Measurements from ENCODE around the gene BZW1.
A peak's percentile ranks its signal among the peaks of the same experiment; 100 is the strongest.
"Not testable (repeated sequence)": the region's sequence is repeated elsewhere in the genome, so short reads cannot be mapped to it uniquely, and the experiment has no call there.

Gene BZW1

DNA sequence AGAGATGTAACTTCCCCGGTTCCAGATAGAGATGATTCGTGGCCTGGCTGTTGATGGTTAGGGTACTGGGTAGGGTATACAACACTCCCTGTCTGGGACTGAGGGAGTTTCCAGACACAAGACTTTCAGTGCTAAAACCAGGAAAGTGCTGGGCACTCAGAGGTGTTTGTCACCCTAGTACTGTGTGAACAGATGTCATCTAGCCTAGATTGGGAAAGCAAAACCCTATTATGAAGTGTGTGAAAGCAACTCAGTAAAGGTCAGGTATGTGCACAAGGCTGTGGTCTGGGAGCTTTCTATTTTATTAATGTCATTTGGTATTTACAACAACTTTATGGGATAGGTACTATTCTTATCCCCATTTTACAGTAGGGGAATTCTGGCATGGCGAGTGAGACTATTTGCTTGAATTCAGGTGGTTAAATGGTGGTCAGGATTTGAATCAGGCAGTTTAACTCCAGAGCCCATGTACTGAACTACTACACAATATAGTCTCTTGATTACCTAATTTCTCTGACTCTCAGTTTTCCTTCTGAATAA lies 2.6 kb downstream of the BZW1 start:
- Histone ChIP-seq H2AFZ (ENCODE audit: low read depth, low read length) (no peak overlapping the region), H3K27ac (ENCODE audit: low read length) (no peak overlapping the region; the same call in 1 of the 2 replicates), H3K79me2 (ENCODE audit: insufficient read depth, low read length) (peaks cover 51% of the 10 kb centered on the region), H3K36me3 (ENCODE audit: insufficient read depth, low read length) (peaks cover 71% of the 10 kb centered on the region), H3K4me2 (ENCODE audit: insufficient read depth, low read length) (peak overlapping the region; percentile 77; the same call in 1 of the 2 replicates), H3K27me3 (ENCODE audit: insufficient read depth, low read length, poor library complexity) (no peaks in the 10 kb centered on the region), H3K9me3 (ENCODE audit: insufficient read depth, low read length, severe bottlenecking) (no peaks in the 10 kb centered on the region), H4K20me1 (ENCODE audit: insufficient read depth, low read length) (peaks cover 52% of the 10 kb centered on the region), H3K4me1 (ENCODE audit: insufficient read depth, low read length) (peaks cover 34% of the 10 kb centered on the region), H3K4me3 (ENCODE audit: low read depth in 1 of 2, low read length in 2 of 2) (peak overlapping the region in 1 of 2 experiments; percentile 95; a peak in 1 of 4 replicates), H3K9ac (ENCODE audit: low read depth, low read length) (peak overlapping the region; percentile 20; the same call in 1 of the 2 replicates)
- DNase-seq (no peak), ATAC-seq (ENCODE audit: insufficient read depth, low read depth) (no peak)
- TF ChIP-seq EZH2 (IDR thresholded peaks at IDR 0.05; ENCODE audit: borderline replicate concordance, low read depth, low read length, severe bottlenecking), result no peak
- TF ChIP-seq, protein P1, sequence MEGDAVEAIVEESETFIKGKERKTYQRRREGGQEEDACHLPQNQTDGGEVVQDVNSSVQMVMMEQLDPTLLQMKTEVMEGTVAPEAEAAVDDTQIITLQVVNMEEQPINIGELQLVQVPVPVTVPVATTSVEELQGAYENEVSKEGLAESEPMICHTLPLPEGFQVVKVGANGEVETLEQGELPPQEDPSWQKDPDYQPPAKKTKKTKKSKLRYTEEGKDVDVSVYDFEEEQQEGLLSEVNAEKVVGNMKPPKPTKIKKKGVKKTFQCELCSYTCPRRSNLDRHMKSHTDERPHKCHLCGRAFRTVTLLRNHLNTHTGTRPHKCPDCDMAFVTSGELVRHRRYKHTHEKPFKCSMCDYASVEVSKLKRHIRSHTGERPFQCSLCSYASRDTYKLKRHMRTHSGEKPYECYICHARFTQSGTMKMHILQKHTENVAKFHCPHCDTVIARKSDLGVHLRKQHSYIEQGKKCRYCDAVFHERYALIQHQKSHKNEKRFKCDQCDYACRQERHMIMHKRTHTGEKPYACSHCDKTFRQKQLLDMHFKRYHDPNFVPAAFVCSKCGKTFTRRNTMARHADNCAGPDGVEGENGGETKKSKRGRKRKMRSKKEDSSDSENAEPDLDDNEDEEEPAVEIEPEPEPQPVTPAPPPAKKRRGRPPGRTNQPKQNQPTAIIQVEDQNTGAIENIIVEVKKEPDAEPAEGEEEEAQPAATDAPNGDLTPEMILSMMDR (IDR thresholded peaks at IDR 0.05; ENCODE audit: borderline replicate concordance, extremely low read depth, low read length, poor library complexity, severe bottlenecking), result no peak

DNA sequence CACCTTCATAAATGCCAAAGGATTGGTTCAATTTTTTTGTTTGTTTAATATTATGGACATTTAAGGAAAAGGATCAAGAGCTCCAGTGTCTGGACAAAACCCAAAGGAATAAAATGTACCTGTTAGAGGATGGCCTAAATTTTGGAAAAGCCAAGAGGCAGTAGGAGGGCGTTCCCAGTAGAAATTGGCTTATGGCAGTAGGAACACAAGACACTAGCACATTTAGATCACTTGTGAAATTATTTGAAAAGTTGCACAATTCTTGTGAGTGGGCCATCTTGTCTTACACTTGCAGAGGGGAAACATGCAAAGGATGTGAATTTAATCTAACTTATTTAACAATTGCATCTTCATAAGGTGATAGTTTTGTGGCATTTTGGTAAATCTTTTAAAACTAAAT lies 3.2 kb downstream of the BZW1 start:
- no peak overlapping the region for H3K27ac ChIP-seq (ENCODE audit: low read length)
- H3K27me3 ChIP-seq (ENCODE audit: insufficient read depth, low read length, poor library complexity), result no peaks in the 10 kb centered on the region
- no peak overlapping the region for H2AFZ ChIP-seq (ENCODE audit: low read depth, low read length)
- 0 out of 2 replicates have a peak overlapping the region, but pooled peaks have one; percentile 20 for H3K9ac ChIP-seq (ENCODE audit: low read depth, low read length)
- peaks cover 34% of the 10 kb centered on the region for H3K4me1 ChIP-seq (ENCODE audit: insufficient read depth, low read length)
- peak overlapping the region; percentile 77; the same call in 1 of the 2 replicates for H3K4me2 ChIP-seq (ENCODE audit: insufficient read depth, low read length)
- peaks cover 51% of the 10 kb centered on the region for H3K79me2 ChIP-seq (ENCODE audit: insufficient read depth, low read length)
- TF ChIP-seq EZH2 (IDR thresholded peaks at IDR 0.05; ENCODE audit: borderline replicate concordance, low read depth, low read length, severe bottlenecking), result no peak
- TF ChIP-seq, protein P1 (IDR thresholded peaks at IDR 0.05; ENCODE audit: borderline replicate concordance, extremely low read depth, low read length, poor library complexity, severe bottlenecking), result no peak
- H3K36me3 ChIP-seq (ENCODE audit: insufficient read depth, low read length), result peaks cover 76% of the 10 kb centered on the region
- no peaks in the 10 kb centered on the region for H3K9me3 ChIP-seq (ENCODE audit: insufficient read depth, low read length, severe bottlenecking)
- ATAC-seq (ENCODE audit: insufficient read depth, low read depth) (no peak), DNase-seq (no peak)
- no peak overlapping the region; a peak in 1 of 4 replicates for H3K4me3 ChIP-seq (ENCODE audit: low read depth in 1 of 2, low read length in 2 of 2)
- peaks cover 52% of the 10 kb centered on the region for H4K20me1 ChIP-seq (ENCODE audit: insufficient read depth, low read length)

DNA sequence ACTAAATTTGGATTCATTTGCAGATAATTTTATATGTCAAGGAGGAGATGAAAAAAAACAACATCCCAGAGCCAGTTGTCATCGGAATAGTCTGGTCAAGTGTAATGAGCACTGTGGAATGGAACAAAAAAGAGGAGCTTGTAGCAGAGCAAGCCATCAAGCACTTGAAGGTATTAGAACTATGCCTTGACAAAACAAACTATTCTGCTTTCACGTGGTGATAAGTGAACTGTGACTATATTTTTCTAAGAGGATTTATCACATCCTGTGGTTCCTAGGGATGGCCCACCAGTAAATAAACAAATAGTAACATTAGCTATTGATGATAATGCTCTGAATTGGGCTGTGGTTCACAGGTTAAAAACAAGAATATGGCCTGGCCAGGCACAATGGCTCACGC lies 7.0 kb downstream of the BZW1 start:
- not testable (repeated sequence) for H3K4me2 ChIP-seq (ENCODE audit: insufficient read depth, low read length); H3K9me3 ChIP-seq (ENCODE audit: insufficient read depth, low read length, severe bottlenecking)
- peaks cover 83% of the 10 kb centered on the region for H3K36me3 ChIP-seq (ENCODE audit: insufficient read depth, low read length)

DNA sequence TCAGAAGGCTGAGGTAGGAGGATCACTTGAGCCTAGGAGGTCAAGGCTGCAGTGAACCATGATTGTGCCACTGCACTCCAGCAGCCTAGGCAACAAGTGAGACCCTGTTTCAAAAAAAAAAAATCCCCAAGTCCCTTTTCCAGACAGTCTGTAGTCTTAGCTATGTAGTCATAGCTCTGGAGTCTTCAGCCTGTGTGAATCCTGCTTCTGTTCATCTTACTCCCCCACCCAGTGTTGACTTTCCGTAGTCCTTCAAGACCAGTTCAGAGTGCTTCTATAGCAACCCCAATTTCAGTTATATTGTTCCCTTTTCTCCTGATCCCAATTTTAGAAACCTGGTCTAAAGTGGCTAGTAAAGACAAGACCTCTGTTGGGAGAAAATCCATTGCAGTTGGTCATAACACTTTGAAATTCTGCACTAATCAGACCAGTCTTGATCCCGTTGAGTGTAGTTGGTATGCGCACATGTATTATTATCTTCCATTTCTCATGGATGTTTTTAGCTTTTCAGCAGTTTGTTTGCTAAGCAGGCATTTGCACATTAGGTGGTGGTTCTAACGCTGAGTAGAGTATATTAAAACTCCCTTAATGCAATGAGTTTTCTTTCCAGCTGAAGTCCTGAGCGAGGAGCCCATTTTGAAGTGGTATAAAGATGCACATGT lies 9.0 kb downstream of the BZW1 start:
- Histone ChIP-seq H3K9ac (ENCODE audit: low read depth, low read length) (no peak overlapping the region), H3K27ac (ENCODE audit: low read length) (no peak overlapping the region), H3K79me2 (ENCODE audit: insufficient read depth, low read length) (peaks cover 11% of the 10 kb centered on the region), H3K27me3 (ENCODE audit: insufficient read depth, low read length, poor library complexity) (no peaks in the 10 kb centered on the region), H4K20me1 (ENCODE audit: insufficient read depth, low read length) (peaks cover 13% of the 10 kb centered on the region; the same call in 1 of the 2 replicates), H3K4me3 (ENCODE audit: low read depth in 1 of 2, low read length in 2 of 2) (no peak overlapping the region), H3K4me2 (ENCODE audit: insufficient read depth, low read length) (no peak overlapping the region), H3K36me3 (ENCODE audit: insufficient read depth, low read length) (peaks cover 68% of the 10 kb centered on the region), H2AFZ (ENCODE audit: low read depth, low read length) (no peak overlapping the region), H3K9me3 (ENCODE audit: insufficient read depth, low read length, severe bottlenecking) (no peaks in the 10 kb centered on the region), H3K4me1 (ENCODE audit: insufficient read depth, low read length) (no peaks in the 10 kb centered on the region)
- ATAC-seq (ENCODE audit: insufficient read depth, low read depth), result no peak; the same call in 2 of the 3 replicates
- DNase-seq, result no peak
- no peak for TF ChIP-seq EZH2 (IDR thresholded peaks at IDR 0.05; ENCODE audit: borderline replicate concordance, low read depth, low read length, severe bottlenecking)
- TF ChIP-seq, protein P1 (IDR thresholded peaks at IDR 0.05; ENCODE audit: borderline replicate concordance, extremely low read depth, low read length, poor library complexity, severe bottlenecking), result no peak

More for the DNA sequence above, 7.0 kb downstream of the BZW1 start:
- Histone ChIP-seq H4K20me1 (ENCODE audit: insufficient read depth, low read length) (peaks cover 33% of the 10 kb centered on the region; the same call in 1 of the 2 replicates), H3K4me1 (ENCODE audit: insufficient read depth, low read length) (peaks cover 13% of the 10 kb centered on the region), H3K79me2 (ENCODE audit: insufficient read depth, low read length) (peaks cover 31% of the 10 kb centered on the region)
- H3K27me3 ChIP-seq (ENCODE audit: insufficient read depth, low read length, poor library complexity); H2AFZ ChIP-seq (ENCODE audit: low read depth, low read length); H3K9ac ChIP-seq (ENCODE audit: low read depth, low read length); ATAC-seq (ENCODE audit: insufficient read depth, low read depth); H3K27ac ChIP-seq (ENCODE audit: low read length); H3K4me3 ChIP-seq (ENCODE audit: low read depth in 1 of 2, low read length in 2 of 2); DNase-seq: not testable (repeated sequence)
